Cardiac septum (tissue), 1 donor: ENCODE measurements around the gene MICU1. TPM values are rescaled to one million over a fixed set of nuclear protein-coding genes. Genes with fewer than 3 reads are reported as not detected.

Experiments
- DNase-seq: peaks from one replicate; pipeline ENCODE4 v3.0.0-alpha.2; 2020; ENCODE audit warnings: low spot score
- intact Hi-C: fragments of 100-400 bp; cut with DNase I; formaldehyde crosslinking; loops from one replicate; pipeline ENCODE4 v1.14.0; 2022
- total RNA-seq: library from RNA; stranded (reverse); fragmentation: NEBNext Ultra II Directional; extraction: Animal tissue kit (Norgen Biotek cat#: 25700); gene quantifications from one replicate; pipeline ENCODE4 v1.2.1, GENCODE V29; 2021
- donor health status: DM: no; HTN: no; CAD: no.

MICU1 gene
- total RNA-seq, 1 donor from 2014 or later = 43.2 TPM

DNA sequence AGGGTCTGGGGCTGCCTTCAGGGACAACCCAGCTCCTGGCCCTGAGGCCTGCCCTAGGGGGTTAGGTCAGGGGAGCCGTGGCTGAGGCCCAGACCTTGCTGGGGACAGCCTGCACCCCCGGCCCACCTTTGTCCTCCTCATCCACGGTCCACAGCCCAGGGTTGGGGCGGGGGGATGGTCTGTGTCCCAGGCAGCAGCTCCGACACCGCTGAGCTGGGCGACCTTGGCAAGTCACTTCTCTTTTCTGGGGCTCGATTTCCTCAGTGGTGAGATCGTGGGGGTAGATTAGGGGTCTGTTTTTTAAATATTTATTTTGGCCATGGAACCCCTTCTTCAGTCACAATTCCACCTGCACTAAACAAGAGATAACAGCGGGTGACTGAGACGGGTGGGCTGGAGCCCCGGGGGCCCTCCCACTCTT lies 302.1 kb downstream of the MICU1 start:
- intact Hi-C loops = no loop called here
- no peak for DNase-seq

DNA sequence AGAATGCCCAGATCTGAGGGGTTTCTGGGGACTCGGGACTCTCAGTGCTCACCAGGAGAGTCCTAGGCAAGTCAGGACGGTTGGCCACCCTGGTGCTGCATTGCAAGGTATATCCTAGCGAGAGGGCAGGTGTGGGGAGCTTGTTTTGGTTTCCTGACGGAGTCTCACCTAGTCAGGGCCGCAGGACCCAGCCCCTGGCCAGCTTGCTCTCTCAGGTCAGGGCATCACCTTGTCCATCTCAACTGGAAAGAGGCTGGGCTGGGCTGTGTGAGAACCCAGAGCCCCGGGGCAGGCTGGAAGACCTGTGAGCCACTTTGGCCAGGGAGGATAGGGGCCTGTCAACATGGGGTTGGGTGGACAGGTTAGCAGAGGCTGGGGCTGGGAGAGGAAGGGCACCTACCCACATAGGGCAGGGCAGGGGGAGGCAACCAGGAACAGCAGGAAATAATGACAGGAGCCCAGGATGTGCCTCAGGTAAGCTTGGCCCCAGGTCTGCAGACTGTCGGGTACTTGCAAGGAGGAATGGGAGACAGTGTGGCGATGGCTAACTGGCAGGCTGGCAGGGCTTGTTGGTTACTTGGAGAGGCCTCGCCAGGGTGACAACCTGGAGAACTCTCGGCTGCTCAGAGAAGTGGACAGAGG lies 302.6 kb downstream of the MICU1 start:
- intact Hi-C loops = no loop called here
- DNase-seq = no peak

DNA sequence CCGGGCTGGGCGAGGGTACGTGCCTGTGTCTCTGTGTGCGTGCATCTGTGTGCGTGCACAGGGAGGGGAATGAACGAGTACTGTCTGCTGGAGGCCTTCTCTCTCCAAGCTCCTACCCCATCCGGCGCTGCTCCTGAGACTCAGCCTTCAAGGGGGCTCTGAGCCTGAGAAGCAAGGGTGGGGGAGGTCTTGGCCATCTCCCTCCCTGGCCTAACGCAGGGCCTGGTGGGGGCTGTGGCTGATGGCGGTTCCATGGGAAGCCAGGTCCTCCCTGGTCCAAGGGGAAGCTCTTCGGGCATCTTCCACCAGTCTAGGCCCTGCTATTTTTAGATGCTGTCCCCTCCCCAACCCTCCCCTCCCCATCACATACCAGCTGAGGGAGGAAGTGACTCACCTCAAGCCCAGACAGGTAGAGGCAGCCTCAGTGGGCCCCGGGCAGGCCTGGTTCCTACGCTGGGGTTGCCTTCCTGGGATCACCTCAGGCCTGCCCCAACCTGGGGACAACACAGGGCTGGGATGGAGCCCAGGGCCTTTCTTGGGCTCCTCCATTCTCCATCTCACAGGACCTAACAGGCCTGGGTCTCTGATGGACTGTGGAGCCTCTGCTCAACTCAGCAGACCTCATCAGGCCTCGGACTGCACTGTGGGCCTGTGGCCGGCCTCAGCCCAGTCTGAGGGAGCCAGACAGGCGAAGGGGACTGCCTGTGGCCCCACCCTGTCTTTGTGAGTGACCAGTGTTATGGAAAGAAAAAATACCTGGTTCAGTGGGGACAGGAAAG lies 303.4 kb downstream of the MICU1 start:
- DNase-seq = no peak
- intact Hi-C loops = no loop called here

DNA sequence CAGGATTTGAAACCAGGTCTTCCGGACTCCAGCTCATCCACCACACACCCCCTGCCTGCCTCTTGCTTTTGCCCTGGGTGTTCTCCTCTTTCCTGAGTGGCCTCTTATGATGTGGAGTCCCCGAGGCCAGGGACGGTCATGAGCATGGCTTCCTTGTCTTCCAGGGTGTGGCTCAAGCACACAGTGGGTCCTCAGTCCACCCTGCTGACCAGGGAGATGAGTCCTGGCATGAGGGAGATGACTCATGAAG lies 303.9 kb downstream of the MICU1 start:
- no peak for DNase-seq
- intact Hi-C loops = no loop called here

DNA sequence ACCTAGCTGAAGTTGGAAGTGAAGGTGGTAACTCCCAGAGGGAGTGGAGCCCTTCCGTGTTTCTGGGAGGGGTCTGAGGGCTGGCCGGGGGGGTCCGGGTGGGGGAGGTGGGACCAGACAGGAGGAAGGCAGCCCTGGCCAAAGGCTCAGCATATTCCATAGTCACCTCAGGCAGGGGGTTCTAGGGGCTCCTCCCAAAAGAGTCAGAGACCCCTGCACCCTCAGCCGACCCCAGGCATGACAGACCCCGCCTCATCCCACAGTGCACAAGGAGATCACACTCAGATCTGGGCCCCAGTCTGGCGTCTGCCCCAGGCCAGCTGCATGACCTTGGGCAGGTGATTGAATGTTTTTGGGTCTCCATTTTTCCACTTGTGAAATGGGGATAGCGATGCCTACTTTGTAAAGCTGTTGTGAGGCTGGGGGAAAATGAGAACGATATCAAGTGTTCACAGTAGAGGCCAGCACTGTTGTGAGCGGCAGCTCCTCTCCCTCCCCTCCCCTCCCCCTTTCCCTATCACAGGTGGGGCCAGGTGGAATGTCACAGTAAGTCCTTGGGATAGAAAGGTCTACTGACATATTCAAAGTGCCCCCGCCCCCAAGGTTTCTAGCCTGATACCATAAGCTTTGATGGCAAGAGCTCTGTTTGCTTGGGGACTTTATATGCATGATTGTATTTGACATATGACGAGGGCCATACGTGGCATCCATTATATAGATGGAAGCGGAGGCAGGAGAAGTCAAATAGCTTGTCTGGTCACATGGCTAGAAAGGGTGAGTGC lies 304.4 kb downstream of the MICU1 start:
- intact Hi-C loops = no loop called here
- DNase-seq = no peak

DNA sequence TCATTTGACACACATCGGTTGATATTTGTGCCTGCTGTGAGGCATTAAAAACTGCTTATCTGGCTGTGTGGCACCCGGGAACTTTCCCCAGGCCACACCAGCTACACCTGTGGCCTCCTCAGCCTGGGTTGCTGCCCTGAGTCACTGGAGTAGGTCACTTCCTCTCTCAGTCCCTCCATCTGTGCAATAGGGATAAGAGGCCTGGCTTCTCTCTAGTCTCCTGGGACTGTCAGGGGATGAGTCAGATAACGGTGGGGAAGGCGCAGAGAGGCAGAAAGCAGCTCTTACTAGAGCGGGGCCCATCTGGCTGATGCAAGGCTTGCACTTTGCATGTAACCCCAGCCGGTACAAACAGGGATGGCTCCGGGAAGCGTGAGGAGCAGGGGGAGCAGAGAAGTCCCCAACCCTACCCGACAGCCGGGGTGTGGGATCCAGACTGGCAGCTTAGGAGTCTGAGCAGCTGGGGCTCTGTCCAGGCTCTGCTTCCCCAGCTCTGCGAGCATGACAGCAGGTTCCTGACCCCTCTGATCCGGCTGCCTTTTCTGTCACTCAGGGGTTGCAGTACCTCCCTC lies 305.1 kb downstream of the MICU1 start:
- intact Hi-C loops = no loop called here

DNA sequence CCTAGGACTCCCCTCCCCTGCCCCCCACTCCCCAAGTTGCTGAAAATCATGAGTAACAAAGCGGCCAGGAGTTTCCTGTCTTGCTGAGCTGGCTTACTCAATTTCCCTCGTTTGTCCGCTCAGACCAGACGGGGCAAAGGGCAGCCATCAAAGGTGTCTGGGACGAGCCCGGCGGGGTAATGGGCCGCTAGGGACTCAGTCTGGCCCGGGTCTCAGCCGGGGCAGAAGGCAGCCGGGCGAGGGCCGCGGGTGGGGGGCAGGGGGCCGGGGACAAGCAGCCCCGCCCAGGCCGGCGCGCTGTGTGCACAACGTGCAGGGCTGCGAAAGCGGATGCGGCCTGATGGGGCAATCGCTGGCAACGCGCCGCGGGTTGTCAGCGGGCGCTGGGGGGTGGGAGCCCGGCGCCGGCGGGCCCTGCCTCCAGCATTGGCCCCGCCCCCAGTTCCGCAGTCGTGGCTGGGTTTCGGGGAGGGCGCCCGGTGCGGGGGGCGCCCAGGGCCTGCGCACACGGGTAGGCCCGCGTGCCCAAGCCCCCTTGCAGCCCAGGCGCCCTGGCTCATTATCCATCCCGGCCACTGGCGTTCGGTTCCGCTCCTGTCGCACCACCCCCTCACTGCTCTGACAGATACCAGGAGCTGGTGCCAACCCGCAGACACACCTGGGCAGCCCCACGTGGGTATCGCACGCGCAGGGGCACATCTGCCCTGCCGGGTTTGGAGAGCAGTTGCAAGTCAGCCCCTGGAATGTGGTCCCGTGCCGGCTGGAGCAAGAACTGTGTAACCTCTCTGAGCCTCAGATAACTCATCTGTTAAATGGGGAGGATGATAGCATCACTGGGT lies 306.2 kb downstream of the MICU1 start:
- intact Hi-C loops = loop anchor here (2.0 to 5.0 kb wide), 2 partner anchors 47 to 71 kb away; partner anchors contain the start of gene DDIT4
- peak; percentile 97 for DNase-seq

More for the DNA sequence above, 305.1 kb downstream of the MICU1 start:
- DNase-seq = no peak

DNA sequence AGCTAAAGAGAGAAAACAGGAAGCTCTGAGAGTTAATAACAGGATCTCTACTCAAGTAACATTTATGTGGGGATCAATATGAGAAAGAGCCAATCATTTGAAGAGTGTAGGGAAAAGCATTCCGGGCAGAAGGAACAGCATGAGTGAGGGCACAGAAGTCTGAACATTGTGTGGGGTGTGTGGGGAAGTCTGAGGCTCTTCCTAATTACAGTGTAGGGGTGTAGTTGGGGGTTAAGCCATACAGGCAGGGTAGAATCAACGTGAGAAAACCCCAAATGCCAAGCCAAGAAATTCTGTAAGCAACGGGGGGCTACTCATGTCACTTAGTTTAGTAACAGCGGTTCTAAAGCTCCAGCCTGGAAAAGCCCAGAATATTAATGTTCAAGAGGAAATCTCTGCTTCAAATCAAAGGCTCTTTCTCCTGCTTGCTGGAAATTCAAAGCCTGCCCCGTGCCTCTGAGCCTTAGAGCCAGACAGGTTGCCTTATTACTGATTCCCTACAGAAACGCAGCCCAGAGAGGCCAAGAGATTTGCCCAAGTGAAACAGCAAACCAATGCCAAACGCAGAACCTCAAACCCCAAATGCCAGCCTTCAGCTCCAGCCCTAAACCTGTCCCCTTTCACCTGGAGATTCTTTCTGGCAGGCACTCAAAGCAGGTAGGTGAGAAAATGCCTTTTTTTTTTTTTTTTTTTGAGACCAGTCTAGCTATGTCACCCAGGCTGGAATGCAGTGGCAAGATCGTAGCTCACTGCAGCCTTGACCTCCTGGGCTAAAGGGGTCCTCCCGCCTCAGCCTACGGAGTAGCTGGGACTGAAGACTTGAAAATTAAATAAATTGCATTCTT lies 307.2 kb downstream of the MICU1 start:
- no peak for DNase-seq
- intact Hi-C loops = loop anchor here (2.0 to 5.0 kb wide), 2 partner anchors 46 to 70 kb away; partner anchors contain the start of gene DDIT4

Other genes starting within 250 kb of the MICU1 start
- gene MCU, start 66.1 kb upstream of the MICU1 start, total RNA-seq = 14.6 TPM